Neural progenitor cell (in vitro differentiated cells): Measurements from ENCODE around the gene RCOR1. TPM values are rescaled to one million over a fixed set of nuclear protein-coding genes. Genes with fewer than 3 reads are reported as not detected.

ENCODE experiments used
- DNase-seq: peaks from one replicate; pipeline ENCODE4 v3.0.0-alpha.2; 2016; ENCODE audit warnings: low spot score
- H2AFZ ChIP-seq: fragments of 200-600 bp; sonication (generic); replicated peaks from 2 replicates; pipeline ENCODE4 v1.6.1; 2016; ENCODE audit warnings: antibody characterized with exemption
- H3F3A ChIP-seq: fragments of 200-600 bp; sonication (generic); 2 replicates; pipeline ENCODE4 v1.6.1; 2016; ENCODE audit warnings: antibody characterized with exemption, low read depth
- H3K27ac ChIP-seq: fragments of 200-600 bp; sonication (generic); 2 replicates; pipeline ENCODE4 v1.5.1; 2016; ENCODE audit warnings: mild to moderate bottlenecking
- H3K27me3 ChIP-seq: fragments of 200-600 bp; sonication (generic); 2 replicates; pipeline ENCODE4 v1.6.1; 2016; ENCODE audit warnings: mild to moderate bottlenecking, moderate library complexity
- H3K36me3 ChIP-seq: fragments of 200-600 bp; sonication (generic); 2 replicates; pipeline ENCODE4 v1.5.1; 2016
- H3K4me1 ChIP-seq: fragments of 200-600 bp; sonication (generic); 2 replicates; pipeline ENCODE4 v1.6.1; 2016; ENCODE audit warnings: mixed run types
- H3K4me2 ChIP-seq: fragments of 200-600 bp; sonication (generic); 2 replicates; pipeline ENCODE4 v1.6.1; 2016
- H3K4me3 ChIP-seq: fragments of 200-600 bp; sonication (generic); 2 replicates; pipeline ENCODE4 v1.5.1; 2016
- H3K79me2 ChIP-seq: fragments of 200-600 bp; sonication (generic); 2 replicates; pipeline ENCODE4 v1.6.1; 2016; ENCODE audit warnings: low read depth
- H3K9ac ChIP-seq: fragments of 200-600 bp; sonication (generic); 2 replicates; pipeline ENCODE4 v1.6.1; 2016
- H3K9me3 ChIP-seq: fragments of 200-600 bp; sonication (generic); 2 replicates; pipeline ENCODE4 v1.5.1; 2016; ENCODE audit warnings: low read depth
- H4K20me1 ChIP-seq: fragments of 200-600 bp; sonication (generic); 2 replicates; pipeline ENCODE4 v1.6.1; 2016; ENCODE audit warnings: low read depth
- H3K27ac Mint-ChIP-seq: 3 replicates; pipeline ENCODE4 v1.8.0; 2021; ENCODE audit warnings: mixed read lengths
- H3K27me3 Mint-ChIP-seq: 2 replicates; pipeline ENCODE4 v1.8.0; 2022; ENCODE audit warnings: low read depth, mild to moderate bottlenecking, inconsistent platforms, moderate library complexity, mixed read lengths; ENCODE audit not compliant: insufficient read depth
- H3K36me3 Mint-ChIP-seq: 3 replicates; pipeline ENCODE4 v1.8.0; 2021; ENCODE audit warnings: mixed read lengths
- H3K4me1 Mint-ChIP-seq: 3 replicates; pipeline ENCODE4 v1.8.0; 2021; ENCODE audit warnings: mixed read lengths
- H3K4me3 Mint-ChIP-seq: 3 replicates; pipeline ENCODE4 v1.8.0; 2021; ENCODE audit warnings: mild to moderate bottlenecking, moderate library complexity, mixed read lengths
- H3K9me3 Mint-ChIP-seq: 3 replicates; pipeline ENCODE4 v1.8.0; 2020; ENCODE audit warnings: mixed read lengths
- CTCF ChIP-seq: fragments of 200-600 bp; sonication (generic); IDR thresholded peaks from 2 replicates; pipeline ENCODE4 v1.5.1; 2017; ENCODE audit warnings: antibody characterized with exemption, mild to moderate bottlenecking
- EZH2 ChIP-seq: fragments of 200-600 bp; sonication (generic); IDR thresholded peaks from 2 replicates; pipeline ENCODE4 v1.6.1; 2017; ENCODE audit warnings: antibody characterized with exemption, mild to moderate bottlenecking, moderate library complexity
- EZH2phosphoT487 ChIP-seq: fragments of 200-600 bp; sonication (generic); IDR thresholded peaks from 2 replicates; pipeline ENCODE4 v1.6.1; 2017; ENCODE audit warnings: antibody characterized with exemption
- total RNA-seq: library from RNA; depleted of rRNA; stranded (reverse); fragments of >200 nt; gene quantifications from 2 replicates; pipeline ENCODE4 v1.2.3, GENCODE V29; 2015; ENCODE audit warnings: low replicate concordance

The RCOR1 gene
- total RNA-seq, 1 donor from 2014 or later, result 33.7 TPM

GRCh38 chr14:102671410-102671809 is 79.0 kb downstream of the RCOR1 start:
- no peak for TF ChIP-seq EZH2phosphoT487
- TF ChIP-seq EZH2, result no peak
- TF ChIP-seq CTCF, result no peak
- Histone ChIP-seq H3K79me2 (peaks cover 83% of the 10 kb centered on the region), H4K20me1 (peaks cover 23% of the 10 kb centered on the region)

GRCh38 chr14:102672410-102672960 is 80.0 kb downstream of the RCOR1 start:
- Histone ChIP-seq H3K9me3 (no peaks in the 10 kb centered on the region), H4K20me1 (peaks cover 23% of the 10 kb centered on the region), H3F3A (peaks cover 11% of the 10 kb centered on the region), H2AFZ (no peak overlapping the region), H3K27me3 (no peaks in the 10 kb centered on the region), H3K4me1 (peaks cover 18% of the 10 kb centered on the region), H3K9ac (no peak overlapping the region), H3K36me3 (peaks cover 7% of the 10 kb centered on the region), H3K79me2 (peaks cover 74% of the 10 kb centered on the region), H3K4me2 (no peak overlapping the region), H3K4me3 (no peak overlapping the region), H3K27ac (no peak overlapping the region)
- TF ChIP-seq EZH2 (no peak), EZH2phosphoT487 (no peak), CTCF (no peak)
- no peaks in the 10 kb centered on the region for H3K4me1 Mint-ChIP-seq
- DNase-seq, result no peak
- H3K36me3 Mint-ChIP-seq, result peaks cover 27% of the 10 kb centered on the region
- no peak overlapping the region for H3K27ac Mint-ChIP-seq
- no peaks in the 10 kb centered on the region for H3K27me3 Mint-ChIP-seq
- H3K4me3 Mint-ChIP-seq, result no peak overlapping the region
- H3K9me3 Mint-ChIP-seq, result peaks cover 23% of the 10 kb centered on the region

More at GRCh38 chr14:102671410-102671809, 79.0 kb downstream of the RCOR1 start:
- H3K4me1 ChIP-seq, result peaks cover 18% of the 10 kb centered on the region
- H2AFZ ChIP-seq, result no peak overlapping the region
- no peaks in the 10 kb centered on the region for H3K9me3 ChIP-seq
- no peak for DNase-seq
- Mint-ChIP-seq H3K27ac (no peak overlapping the region), H3K4me3 (no peak overlapping the region), H3K36me3 (peaks cover 27% of the 10 kb centered on the region), H3K27me3 (no peaks in the 10 kb centered on the region), H3K9me3 (peaks cover 23% of the 10 kb centered on the region), H3K4me1 (no peaks in the 10 kb centered on the region)
- peaks cover 11% of the 10 kb centered on the region for H3F3A ChIP-seq
- no peak overlapping the region for H3K27ac ChIP-seq
- H3K9ac ChIP-seq, result no peak overlapping the region
- H3K4me3 ChIP-seq, result no peak overlapping the region
- H3K27me3 ChIP-seq, result no peaks in the 10 kb centered on the region
- H3K4me2 ChIP-seq, result no peak overlapping the region
- peaks cover 7% of the 10 kb centered on the region for H3K36me3 ChIP-seq

- no peak overlapping the region for H3K27ac Mint-ChIP-seq
Measured at GRCh38 chr14:102675396-102675795, 82.9 kb downstream of the RCOR1 start.

More at GRCh38 chr14:102675396-102675795, 82.9 kb downstream of the RCOR1 start:
- no peaks in the 10 kb centered on the region for H3K9me3 ChIP-seq
- no peak overlapping the region for H3K4me3 ChIP-seq
- H3K36me3 Mint-ChIP-seq, result peaks cover 32% of the 10 kb centered on the region
- peaks cover 69% of the 10 kb centered on the region for H3K79me2 ChIP-seq
- H3K27ac ChIP-seq, result no peak overlapping the region
- H3K36me3 ChIP-seq, result peaks cover 7% of the 10 kb centered on the region
- H2AFZ ChIP-seq, result no peak overlapping the region
- H3K4me1 Mint-ChIP-seq, result no peaks in the 10 kb centered on the region
- no peaks in the 10 kb centered on the region for H3K27me3 Mint-ChIP-seq
- TF ChIP-seq CTCF (no peak), EZH2phosphoT487 (no peak), EZH2 (no peak)
- H3K4me2 ChIP-seq, result no peak overlapping the region
- H3K4me3 Mint-ChIP-seq, result no peak overlapping the region
- H3K9ac ChIP-seq, result no peak overlapping the region
- peaks cover 11% of the 10 kb centered on the region for H3F3A ChIP-seq
- DNase-seq, result no peak
- H3K27me3 ChIP-seq, result no peaks in the 10 kb centered on the region
- H3K4me1 ChIP-seq, result no peaks in the 10 kb centered on the region
- H3K9me3 Mint-ChIP-seq, result peaks cover 35% of the 10 kb centered on the region
- no peaks in the 10 kb centered on the region for H4K20me1 ChIP-seq
